Nephron progenitor cell (in vitro differentiated cells): Measurements from ENCODE around the gene MACROH2A1.
A peak's percentile ranks its signal among the peaks of the same experiment; 100 is the strongest.

Source experiments
- DNase-seq: peaks from one replicate; pipeline ENCODE4 v3.0.0; 2021
- H3K27ac Mint-ChIP-seq: 2 replicates; pipeline ENCODE4 v1.8.0; 2021; ENCODE audit warnings: mild to moderate bottlenecking, moderate library complexity, mixed read lengths
- H3K27me3 Mint-ChIP-seq: 2 replicates; pipeline ENCODE4 v1.8.0; 2021; ENCODE audit warnings: mild to moderate bottlenecking, low read depth, mixed read lengths; ENCODE audit not compliant: poor library complexity
- H3K36me3 Mint-ChIP-seq: 2 replicates; pipeline ENCODE4 v1.8.0; 2021; ENCODE audit warnings: low read depth, mixed read lengths
- H3K4me1 Mint-ChIP-seq: 2 replicates; pipeline ENCODE4 v1.8.0; 2021; ENCODE audit warnings: mixed read lengths
- H3K4me3 Mint-ChIP-seq: 2 replicates; pipeline ENCODE4 v1.8.0; 2021; ENCODE audit warnings: mild to moderate bottlenecking, moderate library complexity, mixed read lengths
- H3K9me3 Mint-ChIP-seq: 2 replicates; pipeline ENCODE4 v1.8.0; 2021; ENCODE audit warnings: mild to moderate bottlenecking, moderate library complexity, mixed read lengths
- TF ChIP-seq, protein P1 (sequence below): fragments of 200-600 bp; sonication (generic); IDR thresholded peaks from 2 replicates; pipeline ENCODE4 v1.5.0; 2021; ENCODE audit warnings: antibody characterized with exemption

The MACROH2A1 gene

GRCh38 chr5:135341696-135342550 is 57.1 kb downstream of the MACROH2A1 start:
- Mint-ChIP-seq H3K27ac (peak overlapping the region; percentile 49), H3K4me3 (no peak overlapping the region), H3K4me1 (peaks cover 5% of the 10 kb centered on the region), H3K36me3 (peaks cover 54% of the 10 kb centered on the region), H3K9me3 (no peaks in the 10 kb centered on the region), H3K27me3 (peaks cover 3% of the 10 kb centered on the region)
- no peak for DNase-seq
- TF ChIP-seq, protein P1, sequence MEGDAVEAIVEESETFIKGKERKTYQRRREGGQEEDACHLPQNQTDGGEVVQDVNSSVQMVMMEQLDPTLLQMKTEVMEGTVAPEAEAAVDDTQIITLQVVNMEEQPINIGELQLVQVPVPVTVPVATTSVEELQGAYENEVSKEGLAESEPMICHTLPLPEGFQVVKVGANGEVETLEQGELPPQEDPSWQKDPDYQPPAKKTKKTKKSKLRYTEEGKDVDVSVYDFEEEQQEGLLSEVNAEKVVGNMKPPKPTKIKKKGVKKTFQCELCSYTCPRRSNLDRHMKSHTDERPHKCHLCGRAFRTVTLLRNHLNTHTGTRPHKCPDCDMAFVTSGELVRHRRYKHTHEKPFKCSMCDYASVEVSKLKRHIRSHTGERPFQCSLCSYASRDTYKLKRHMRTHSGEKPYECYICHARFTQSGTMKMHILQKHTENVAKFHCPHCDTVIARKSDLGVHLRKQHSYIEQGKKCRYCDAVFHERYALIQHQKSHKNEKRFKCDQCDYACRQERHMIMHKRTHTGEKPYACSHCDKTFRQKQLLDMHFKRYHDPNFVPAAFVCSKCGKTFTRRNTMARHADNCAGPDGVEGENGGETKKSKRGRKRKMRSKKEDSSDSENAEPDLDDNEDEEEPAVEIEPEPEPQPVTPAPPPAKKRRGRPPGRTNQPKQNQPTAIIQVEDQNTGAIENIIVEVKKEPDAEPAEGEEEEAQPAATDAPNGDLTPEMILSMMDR: no peak

DNA sequence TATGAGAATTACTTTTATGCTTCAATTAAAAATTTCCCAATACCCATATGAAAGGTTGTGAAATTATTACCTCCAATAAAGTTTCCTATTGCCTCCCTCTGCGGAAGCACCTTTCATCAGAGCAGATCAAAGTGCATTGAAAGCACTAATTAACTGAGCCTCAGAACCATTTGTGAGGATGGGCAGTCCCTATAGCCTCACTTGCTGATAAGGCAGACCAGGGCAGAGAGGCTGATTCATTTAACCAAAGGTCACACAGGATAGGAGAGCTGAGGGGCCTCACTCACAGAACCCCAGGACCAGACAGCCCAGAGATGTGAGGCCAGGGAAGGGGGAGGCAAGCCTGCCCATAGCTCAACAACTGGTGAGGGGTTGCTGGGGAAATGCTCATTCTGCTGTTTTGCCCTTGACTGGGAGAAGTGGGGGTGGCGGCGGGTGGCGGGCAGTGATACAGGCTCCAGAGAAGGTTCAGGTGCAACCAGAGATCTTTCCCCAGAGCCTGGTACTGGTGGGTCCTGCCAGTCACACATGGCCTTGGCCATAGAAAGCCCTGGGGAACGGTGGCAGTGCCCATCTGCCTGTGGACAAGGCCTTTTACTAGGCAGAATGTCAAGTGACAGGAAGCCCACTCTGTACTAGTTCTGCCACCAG is 57.9 kb downstream of the MACROH2A1 start:
- H3K9me3 Mint-ChIP-seq: no peaks in the 10 kb centered on the region
- no peak for DNase-seq
- peaks cover 3% of the 10 kb centered on the region for H3K27me3 Mint-ChIP-seq
- TF ChIP-seq, protein P1: no peak
- H3K4me3 Mint-ChIP-seq: no peak overlapping the region
- no peak overlapping the region for H3K27ac Mint-ChIP-seq
- H3K36me3 Mint-ChIP-seq: peaks cover 57% of the 10 kb centered on the region
- H3K4me1 Mint-ChIP-seq: peaks cover 5% of the 10 kb centered on the region

- peaks cover 52% of the 10 kb centered on the region for H3K36me3 Mint-ChIP-seq
- H3K27me3 Mint-ChIP-seq: peaks cover 3% of the 10 kb centered on the region
- peaks cover 5% of the 10 kb centered on the region for H3K4me1 Mint-ChIP-seq
- no peak overlapping the region for H3K4me3 Mint-ChIP-seq
- TF ChIP-seq, protein P1: no peak
- DNase-seq: no peak
- H3K27ac Mint-ChIP-seq: no peak overlapping the region
- H3K9me3 Mint-ChIP-seq: no peaks in the 10 kb centered on the region
Measured at GRCh38 chr5:135340568-135340967, 58.5 kb downstream of the MACROH2A1 start.

DNA sequence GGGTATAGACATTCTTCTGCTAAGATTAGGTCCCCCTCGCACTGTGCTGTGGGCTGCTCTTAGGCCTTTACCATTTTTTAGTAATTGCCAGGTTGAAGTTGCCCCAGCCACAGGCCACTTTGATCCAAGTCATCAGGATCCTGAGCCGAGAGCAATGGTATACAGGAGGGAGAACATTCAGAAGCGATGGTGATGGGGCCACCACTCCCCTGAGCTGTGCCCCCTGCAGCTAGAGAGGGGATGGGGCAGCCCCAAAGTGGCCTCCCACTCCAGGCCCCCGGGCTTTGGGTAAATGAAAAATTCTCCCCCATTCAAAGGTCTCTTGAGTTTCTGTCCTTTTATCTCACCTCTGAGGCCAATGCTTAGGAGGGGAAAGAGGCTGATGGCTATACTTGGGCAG is 59.4 kb downstream of the MACROH2A1 start:
- H3K9me3 Mint-ChIP-seq: no peaks in the 10 kb centered on the region
- no peak overlapping the region for H3K27ac Mint-ChIP-seq
- H3K36me3 Mint-ChIP-seq: peaks cover 43% of the 10 kb centered on the region
- H3K4me3 Mint-ChIP-seq: no peak overlapping the region
- H3K4me1 Mint-ChIP-seq: peaks cover 5% of the 10 kb centered on the region
- TF ChIP-seq, protein P1: no peak
- no peak for DNase-seq
- H3K27me3 Mint-ChIP-seq: no peaks in the 10 kb centered on the region

DNA sequence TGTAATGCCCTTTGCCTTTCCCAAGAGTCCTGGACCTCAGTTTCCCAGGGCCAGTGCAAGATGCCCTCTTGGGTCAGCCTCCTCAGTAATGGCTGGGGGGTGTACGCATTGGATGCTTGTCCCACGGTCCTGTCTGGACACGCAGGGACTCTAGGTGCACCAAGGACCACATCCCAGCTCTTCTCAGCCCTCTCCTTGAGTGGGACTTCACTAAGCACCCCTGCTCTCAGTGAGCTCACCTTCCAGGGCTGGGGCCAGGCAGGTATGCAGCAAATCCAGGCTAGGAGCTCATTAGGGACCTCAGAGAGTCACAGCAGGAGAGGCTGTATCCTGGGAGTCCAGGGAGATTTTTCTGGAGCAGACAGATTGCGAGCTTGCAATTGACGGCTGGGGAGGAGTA is 59.8 kb downstream of the MACROH2A1 start:
- DNase-seq: no peak
- Mint-ChIP-seq H3K36me3 (peaks cover 43% of the 10 kb centered on the region), H3K9me3 (no peaks in the 10 kb centered on the region)

More for the DNA sequence above, 59.8 kb downstream of the MACROH2A1 start:
- Mint-ChIP-seq H3K4me3 (no peak overlapping the region), H3K4me1 (peaks cover 5% of the 10 kb centered on the region), H3K27me3 (no peaks in the 10 kb centered on the region), H3K27ac (no peak overlapping the region)
- TF ChIP-seq, protein P1: no peak
